Naive B cell (primary cell): Measurements from ENCODE around the gene FADS3. TPM values are rescaled to one million over a fixed set of nuclear protein-coding genes. Genes with fewer than 3 reads are reported as not detected.
A peak's percentile ranks its signal among the peaks of the same experiment; 100 is the strongest.

Experiments
- ATAC-seq, 2 donors: fragments of 150-1000 bp; cut with Tn5 transposase; 2 replicates each; pipeline ENCODE4 v1.10.0; 2021; ENCODE audit warnings: low read depth in 2 of 2, mild to moderate bottlenecking in 2 of 2, moderate library complexity in 2 of 2
- DNase-seq: peaks from one replicate; pipeline ENCODE4 v3.0.0; 2022
- H3K27ac Mint-ChIP-seq, 6 donors: one replicate each; pipeline ENCODE4 v1.8.0; 2020 to 2022; ENCODE audit warnings: mild to moderate bottlenecking in 6 of 6, mixed read lengths in 6 of 6, moderate library complexity in 5 of 6, inconsistent platforms in 2 of 6
- H3K27me3 Mint-ChIP-seq, 3 donors: one replicate each; pipeline ENCODE4 v1.8.0; 2021 to 2022; ENCODE audit warnings: mixed read lengths in 3 of 3, mild to moderate bottlenecking in 1 of 3
- H3K36me3 Mint-ChIP-seq, 2 donors: one replicate each; pipeline ENCODE4 v1.8.0; 2020 to 2022; ENCODE audit warnings: mixed read lengths in 2 of 2, inconsistent platforms in 1 of 2, mild to moderate bottlenecking in 1 of 2
- H3K4me1 Mint-ChIP-seq, 3 donors: one replicate each; pipeline ENCODE4 v1.8.0; 2020 to 2022; ENCODE audit warnings: mixed read lengths in 3 of 3, inconsistent platforms in 1 of 3, mild to moderate bottlenecking in 1 of 3, moderate library complexity in 1 of 3
- H3K4me3 Mint-ChIP-seq, 8 donors: one replicate each; pipeline ENCODE4 v1.8.0; 2020 to 2022; ENCODE audit warnings: mild to moderate bottlenecking in 8 of 8, mixed read lengths in 8 of 8, moderate library complexity in 8 of 8, inconsistent platforms in 2 of 8
- H3K9me3 Mint-ChIP-seq, 7 donors: one replicate each; pipeline ENCODE4 v1.8.0; 2020 to 2022; ENCODE audit warnings: mixed read lengths in 7 of 7, mild to moderate bottlenecking in 5 of 7, inconsistent platforms in 2 of 7, moderate library complexity in 1 of 7
- polyA plus RNA-seq, 6 donors: library from polyadenylated mRNA; unstranded; fragments of 300-500 nt; fragmentation: Illumina TruSeq; gene quantifications; one replicate each; pipeline ENCODE4 v1.2.3, GENCODE V29; 2021; ENCODE audit warnings: low read depth in 6 of 6

Gene FADS3
- polyA plus RNA-seq, 6 donors from 2014 or later, result 27.6 to 41.3 (median 34.4) TPM

DNA sequence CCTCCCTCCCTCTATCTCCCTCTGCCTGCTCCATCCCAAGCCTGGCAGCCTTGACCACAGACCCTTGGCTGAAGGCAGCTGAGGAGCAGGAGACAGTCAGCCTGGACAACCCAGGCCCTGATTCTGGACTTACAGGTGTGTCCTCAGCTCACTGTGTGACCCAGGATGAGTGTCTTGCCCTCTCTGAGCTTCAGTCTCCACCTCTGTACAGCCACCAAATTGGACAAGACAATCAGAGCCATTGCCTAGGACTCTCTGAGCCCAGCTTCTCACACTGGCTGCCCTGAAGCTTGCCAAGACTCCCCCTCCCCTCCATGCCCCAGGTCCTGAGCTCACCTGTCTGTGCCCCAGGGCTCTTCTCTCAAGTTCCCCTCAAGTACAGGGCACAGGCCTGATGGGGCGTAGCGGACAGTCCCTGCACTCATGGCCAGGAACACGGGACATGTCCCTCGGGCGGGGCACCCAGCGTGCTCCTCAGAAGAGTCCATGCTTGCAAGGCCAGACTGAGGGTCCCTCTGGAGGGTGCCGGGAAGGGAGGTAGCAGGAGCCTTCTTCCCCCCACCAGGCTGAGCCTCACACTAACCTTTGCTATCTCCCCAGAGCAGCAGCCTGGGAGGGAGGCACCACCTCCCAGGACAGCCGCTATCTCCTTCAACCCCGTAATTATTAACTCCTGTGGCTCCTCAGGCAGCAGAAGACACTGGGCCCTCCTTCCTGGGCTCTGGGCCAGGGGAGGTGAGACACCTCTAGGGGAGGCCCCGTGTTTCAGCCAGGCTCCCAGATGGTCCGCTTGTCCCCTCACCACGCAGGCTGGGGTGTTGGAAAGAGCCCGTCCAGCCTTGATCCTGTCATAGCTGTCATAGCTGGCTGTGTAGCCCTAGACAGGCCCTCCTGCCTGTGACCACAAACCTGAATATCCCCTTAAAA is 28.6 kb upstream of the FADS3 start:
- Mint-ChIP-seq H3K27me3 (peaks cover 41 to 71% (median 70%) of the 10 kb centered on the region in 3 donors), H3K9me3 (no peaks in the 10 kb centered on the region), H3K36me3 (peaks cover 0 to 12% of the 10 kb centered on the region in 2 donors), H3K27ac (no peak overlapping the region), H3K4me1 (peaks cover 11 to 27% (median 16%) of the 10 kb centered on the region in 3 donors), H3K4me3 (no peak overlapping the region)
- ATAC-seq, result no peak
- no peak for DNase-seq

DNA sequence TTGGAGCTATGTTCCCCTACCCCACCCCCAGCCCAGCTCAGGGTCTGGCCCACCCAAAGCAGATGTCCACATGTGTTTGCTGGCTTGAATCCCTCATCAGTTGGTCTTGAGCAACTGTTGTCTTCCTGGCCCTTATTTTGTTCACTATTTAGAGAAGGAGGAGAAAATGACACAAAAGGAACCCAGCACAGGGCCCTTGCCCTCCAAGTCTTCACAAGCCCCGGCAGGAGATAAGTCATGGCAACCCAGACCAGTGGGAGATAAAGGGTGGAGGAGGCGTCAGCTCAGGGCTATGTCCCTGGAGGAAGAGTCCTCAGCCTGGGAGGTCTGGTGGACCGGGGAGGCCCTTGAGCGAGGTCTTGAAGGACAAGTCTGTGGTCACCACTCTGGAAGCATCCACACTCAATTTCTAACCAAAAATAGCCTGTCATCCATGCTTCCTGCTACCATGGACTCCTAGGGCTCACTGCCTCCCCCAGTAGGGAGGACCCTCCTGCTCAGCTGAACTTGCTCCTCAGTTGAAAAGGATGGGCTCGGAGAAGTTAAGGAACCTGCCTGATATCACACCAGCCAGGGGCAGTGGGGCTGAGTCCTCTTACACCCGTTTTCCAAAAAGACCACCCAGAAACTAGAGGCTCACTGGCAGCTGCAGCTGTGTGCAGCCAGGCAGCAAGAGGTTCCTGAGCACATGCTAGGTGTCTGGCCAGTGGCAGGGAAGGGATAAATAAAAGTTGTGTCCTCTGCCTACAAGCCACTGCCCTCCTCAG is 27.8 kb upstream of the FADS3 start:
- no peaks in the 10 kb centered on the region for H3K9me3 Mint-ChIP-seq
- peaks cover 44 to 73% (median 71%) of the 10 kb centered on the region in 3 donors for H3K27me3 Mint-ChIP-seq
- peak overlapping the region in 3 of 8 donors; percentile 58 to 88 (median 72) for H3K4me3 Mint-ChIP-seq
- peaks cover 0 to 12% of the 10 kb centered on the region in 2 donors for H3K36me3 Mint-ChIP-seq
- DNase-seq (no peak), ATAC-seq (no peak)
- peaks cover 11 to 27% (median 16%) of the 10 kb centered on the region in 3 donors for H3K4me1 Mint-ChIP-seq
- peak overlapping the region in 1 of 6 donors; percentile 41 for H3K27ac Mint-ChIP-seq

- Mint-ChIP-seq H3K27ac (peak overlapping the region in 1 of 6 donors; percentile 68), H3K4me1 (peaks cover 11 to 27% (median 16%) of the 10 kb centered on the region in 3 donors), H3K4me3 (peak overlapping the region in 7 of 8 donors; percentile 35 to 88 (median 78)), H3K27me3 (peaks cover 49 to 80% (median 75%) of the 10 kb centered on the region in 3 donors), H3K36me3 (peaks cover 0 to 12% of the 10 kb centered on the region in 2 donors), H3K9me3 (no peaks in the 10 kb centered on the region)
- no peak for DNase-seq
- ATAC-seq, result no peak
Measured at GRCh38 chr11:61918251-61918937, 27.0 kb upstream of the FADS3 start.

GRCh38 chr11:61917334-61918109 is 26.2 kb upstream of the FADS3 start, which contains the start of gene RAB3IL1:
TSS of gene RAB3IL1 (minus strand) at chr11:61917566. CDS start at chr11:61917367, 199 bp downstream.
- peak within 1 kb of the TSS in 2 of 6 donors; percentile 68 to 69 for H3K27ac Mint-ChIP-seq
- H3K27me3 Mint-ChIP-seq, result peaks cover 49 to 83% (median 81%) of the 10 kb centered on the region in 3 donors
- H3K36me3 Mint-ChIP-seq, result peaks cover 0 to 12% of the 10 kb centered on the region in 2 donors
- H3K9me3 Mint-ChIP-seq, result no peaks in the 10 kb centered on the region
- peak within 1 kb of the TSS; percentile 36 to 88 (median 83) for H3K4me3 Mint-ChIP-seq
- no peak for DNase-seq
- H3K4me1 Mint-ChIP-seq, result peaks cover 13 to 29% (median 17%) of the 10 kb centered on the region in 3 donors
- ATAC-seq, result peak; percentile 39 to 49

DNA sequence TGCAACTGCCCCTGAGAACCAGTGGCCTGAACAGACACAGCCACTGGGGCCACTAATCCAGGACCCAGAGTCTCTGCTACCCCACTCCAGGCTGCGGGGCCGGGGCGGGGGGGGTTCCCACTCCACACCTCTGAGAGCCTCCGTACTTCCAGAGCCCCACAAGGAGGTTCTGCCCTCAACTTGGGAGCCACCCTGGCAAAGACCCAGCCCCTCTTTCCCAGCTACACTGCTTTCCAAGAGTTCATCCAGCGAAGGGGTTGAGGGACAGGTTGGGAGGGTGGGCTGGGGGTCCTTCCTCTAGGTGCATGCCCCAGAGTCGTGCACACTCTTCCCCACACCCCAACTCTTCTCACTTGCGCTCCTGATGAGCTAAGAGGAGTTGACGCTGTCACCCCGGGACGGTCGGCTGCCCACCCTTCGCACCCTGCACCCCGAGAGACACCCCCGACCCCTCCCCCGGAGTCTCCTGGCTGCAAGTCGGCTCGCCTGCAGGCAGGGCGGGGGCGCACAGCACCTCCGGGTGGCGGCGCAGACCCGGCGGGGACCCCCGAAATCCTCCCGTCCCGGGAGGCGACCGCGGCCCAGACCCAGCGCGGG is 25.5 kb upstream of the FADS3 start:
- DNase-seq, result no peak
- no peaks in the 10 kb centered on the region for H3K9me3 Mint-ChIP-seq
- peaks cover 14 to 33% (median 18%) of the 10 kb centered on the region in 3 donors for H3K4me1 Mint-ChIP-seq
- H3K27me3 Mint-ChIP-seq, result peaks cover 49 to 85% (median 81%) of the 10 kb centered on the region in 3 donors
- no peak overlapping the region for H3K27ac Mint-ChIP-seq
- peaks cover 0 to 12% of the 10 kb centered on the region in 2 donors for H3K36me3 Mint-ChIP-seq
- H3K4me3 Mint-ChIP-seq, result peak overlapping the region; percentile 36 to 84 (median 61)
- ATAC-seq, result peak; percentile 33 to 39

- H3K27ac Mint-ChIP-seq, result peak overlapping the region in 1 of 6 donors; percentile 53
- no peaks in the 10 kb centered on the region for H3K9me3 Mint-ChIP-seq
- peak overlapping the region in 3 of 8 donors; percentile 25 to 66 (median 45) for H3K4me3 Mint-ChIP-seq
- DNase-seq (no peak), ATAC-seq (no peak)
- H3K4me1 Mint-ChIP-seq, result peaks cover 14 to 24% (median 18%) of the 10 kb centered on the region in 3 donors
- peaks cover 39 to 66% (median 64%) of the 10 kb centered on the region in 3 donors for H3K27me3 Mint-ChIP-seq
- H3K36me3 Mint-ChIP-seq, result peaks cover 0 to 12% of the 10 kb centered on the region in 2 donors
Measured at GRCh38 chr11:61914471-61915171, 23.3 kb upstream of the FADS3 start.

- Mint-ChIP-seq H3K9me3 (no peaks in the 10 kb centered on the region), H3K27me3 (peaks cover 34 to 59% (median 56%) of the 10 kb centered on the region in 3 donors), H3K27ac (no peak overlapping the region), H3K36me3 (peaks cover 0 to 12% of the 10 kb centered on the region in 2 donors), H3K4me1 (peaks cover 14 to 22% (median 18%) of the 10 kb centered on the region in 3 donors), H3K4me3 (peak overlapping the region in 1 of 8 donors; percentile 25)
- ATAC-seq (no peak), DNase-seq (no peak)
Measured at GRCh38 chr11:61913699-61914395, 22.5 kb upstream of the FADS3 start.

DNA sequence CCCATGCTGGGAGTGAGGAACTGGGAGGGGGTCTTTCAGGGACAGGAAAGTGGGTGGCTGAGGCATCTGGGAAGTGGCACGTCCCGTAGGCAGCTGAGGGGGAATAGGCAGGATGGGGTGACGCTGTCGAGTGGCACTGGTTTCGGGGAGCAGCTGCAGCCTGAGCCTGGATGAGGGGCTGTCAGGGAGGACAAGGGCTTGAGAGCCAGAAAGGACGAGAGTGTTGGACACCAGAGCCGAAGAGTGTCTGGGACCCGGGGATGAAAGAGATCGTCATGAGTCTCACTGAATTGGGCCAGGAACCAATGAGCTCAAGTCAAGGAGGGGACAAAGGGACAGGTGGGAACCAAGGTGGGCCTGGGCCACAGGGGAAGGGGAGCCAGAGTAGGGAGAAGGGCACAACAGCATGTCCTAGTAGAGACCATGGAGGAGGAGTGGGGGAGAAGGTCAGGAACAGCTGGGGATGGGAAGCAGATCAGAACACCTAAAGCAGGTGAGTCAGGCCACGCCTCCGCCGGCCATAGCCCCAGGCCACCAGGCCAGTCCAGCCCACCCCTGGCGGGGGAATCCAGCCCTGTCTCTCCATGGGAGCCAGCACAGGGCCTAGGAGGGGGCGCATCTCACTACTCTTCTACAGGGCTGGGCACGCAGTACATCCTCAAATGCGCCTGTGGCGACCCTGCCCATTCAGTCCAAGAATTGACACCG is 21.8 kb upstream of the FADS3 start:
- peak overlapping the region in 2 of 6 donors; percentile 45 to 57 for H3K27ac Mint-ChIP-seq
- ATAC-seq, result no peak
- DNase-seq, result no peak
- H3K9me3 Mint-ChIP-seq, result no peaks in the 10 kb centered on the region
- peaks cover 9 to 17% (median 14%) of the 10 kb centered on the region in 3 donors for H3K4me1 Mint-ChIP-seq
- peaks cover 0 to 7% of the 10 kb centered on the region in 2 donors for H3K36me3 Mint-ChIP-seq
- peaks cover 27 to 52% (median 49%) of the 10 kb centered on the region in 3 donors for H3K27me3 Mint-ChIP-seq
- peak overlapping the region in 1 of 8 donors; percentile 31 for H3K4me3 Mint-ChIP-seq

DNA sequence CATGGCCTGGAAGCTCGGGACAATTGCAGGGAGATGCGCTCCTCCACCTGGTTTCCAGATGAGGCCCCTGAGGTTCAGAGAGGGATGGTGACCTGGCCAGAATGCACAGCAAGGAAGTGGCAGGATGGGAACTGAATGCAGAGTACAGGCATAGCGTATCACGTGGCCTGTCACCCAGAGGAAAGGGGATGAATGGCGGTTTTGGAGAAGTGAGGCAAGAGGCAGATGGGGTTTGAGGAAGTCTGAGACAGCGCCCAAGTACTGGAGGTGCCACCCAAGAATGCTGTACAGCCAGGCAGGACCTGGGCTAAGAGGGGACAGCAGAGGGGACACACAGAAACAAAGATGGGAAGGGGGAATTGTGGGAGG is 21.2 kb upstream of the FADS3 start:
- Mint-ChIP-seq H3K36me3 (peaks cover 0 to under 1% of the 10 kb centered on the region in 2 donors), H3K27me3 (peaks cover 21 to 45% (median 43%) of the 10 kb centered on the region in 3 donors), H3K27ac (no peak overlapping the region), H3K4me3 (no peak overlapping the region), H3K9me3 (no peaks in the 10 kb centered on the region), H3K4me1 (peaks cover 4 to 13% (median 8%) of the 10 kb centered on the region in 3 donors)
- ATAC-seq, result peak; percentile 20 to 60
- no peak for DNase-seq

DNA sequence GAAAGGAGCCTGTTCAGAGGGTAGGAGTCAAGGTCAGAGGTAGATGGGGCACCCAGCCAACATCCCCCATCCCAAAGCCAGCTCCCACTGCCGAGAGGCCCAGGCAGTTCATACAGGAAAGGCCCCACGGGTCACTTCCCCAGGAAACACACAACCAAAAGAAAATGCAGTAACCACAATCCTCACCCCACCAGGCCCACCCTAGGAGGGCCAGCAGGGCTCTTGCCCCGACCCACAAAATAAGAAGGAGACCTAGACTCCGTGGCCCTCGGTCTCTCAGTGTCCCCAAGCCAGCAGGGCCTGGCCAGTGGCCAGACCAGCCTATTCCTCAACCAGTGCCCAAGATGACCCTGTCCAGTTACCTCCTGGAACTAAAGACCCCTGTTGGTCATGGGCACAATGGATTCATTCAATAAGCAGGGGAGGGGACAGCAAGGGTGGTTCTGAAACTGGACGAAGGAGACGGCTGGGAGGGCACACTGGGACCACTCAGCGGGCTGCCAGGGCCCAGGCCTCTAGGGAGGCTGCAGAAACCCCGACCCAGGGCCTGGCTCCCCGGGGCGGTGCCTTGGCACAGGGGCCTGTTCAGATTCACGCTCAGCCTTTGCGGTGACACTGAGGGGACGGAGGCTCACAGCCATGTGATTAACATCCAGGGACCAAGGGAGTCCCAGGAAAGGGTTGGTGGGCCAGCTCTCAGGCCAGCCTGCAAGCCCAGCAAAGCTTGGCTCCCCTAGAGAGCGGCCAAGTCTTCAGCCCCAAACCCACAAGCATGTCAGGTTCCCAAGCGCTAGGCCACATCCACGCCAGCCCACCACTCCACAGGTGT is 20.6 kb upstream of the FADS3 start:
- DNase-seq (no peak), ATAC-seq (no peak)
- Mint-ChIP-seq H3K9me3 (no peaks in the 10 kb centered on the region), H3K36me3 (no peaks in the 10 kb centered on the region), H3K27me3 (peaks cover 19 to 42% (median 41%) of the 10 kb centered on the region in 3 donors), H3K4me3 (no peak overlapping the region), H3K27ac (no peak overlapping the region), H3K4me1 (peaks cover 6 to 16% (median 8%) of the 10 kb centered on the region in 3 donors)
